ENCODE results near the gene DEFB132.

- TF ChIP-seq, protein P1, sequence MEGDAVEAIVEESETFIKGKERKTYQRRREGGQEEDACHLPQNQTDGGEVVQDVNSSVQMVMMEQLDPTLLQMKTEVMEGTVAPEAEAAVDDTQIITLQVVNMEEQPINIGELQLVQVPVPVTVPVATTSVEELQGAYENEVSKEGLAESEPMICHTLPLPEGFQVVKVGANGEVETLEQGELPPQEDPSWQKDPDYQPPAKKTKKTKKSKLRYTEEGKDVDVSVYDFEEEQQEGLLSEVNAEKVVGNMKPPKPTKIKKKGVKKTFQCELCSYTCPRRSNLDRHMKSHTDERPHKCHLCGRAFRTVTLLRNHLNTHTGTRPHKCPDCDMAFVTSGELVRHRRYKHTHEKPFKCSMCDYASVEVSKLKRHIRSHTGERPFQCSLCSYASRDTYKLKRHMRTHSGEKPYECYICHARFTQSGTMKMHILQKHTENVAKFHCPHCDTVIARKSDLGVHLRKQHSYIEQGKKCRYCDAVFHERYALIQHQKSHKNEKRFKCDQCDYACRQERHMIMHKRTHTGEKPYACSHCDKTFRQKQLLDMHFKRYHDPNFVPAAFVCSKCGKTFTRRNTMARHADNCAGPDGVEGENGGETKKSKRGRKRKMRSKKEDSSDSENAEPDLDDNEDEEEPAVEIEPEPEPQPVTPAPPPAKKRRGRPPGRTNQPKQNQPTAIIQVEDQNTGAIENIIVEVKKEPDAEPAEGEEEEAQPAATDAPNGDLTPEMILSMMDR (IDR thresholded peaks at IDR 0.05) = no peak
- TF ChIP-seq YY1 (IDR thresholded peaks at IDR 0.05; ENCODE audit: low read depth) (no peak), MXI1 (IDR thresholded peaks at IDR 0.05; ENCODE audit: low read depth, low read length) (no peak), SIN3A (IDR thresholded peaks at IDR 0.05; ENCODE audit: borderline replicate concordance, low read depth, low read length) (no peak), POLR2AphosphoS5 (IDR thresholded peaks at IDR 0.05; ENCODE audit: low read depth, low read length) (no peak), FOXM1 (IDR thresholded peaks at IDR 0.05; ENCODE audit: low read depth) (no peak), RCOR1 (IDR thresholded peaks at IDR 0.05; ENCODE audit: low read length) (no peak), RFX5 (IDR thresholded peaks at IDR 0.05; ENCODE audit: low read length) (no peak), TAF1 (IDR thresholded peaks at IDR 0.05; ENCODE audit: borderline replicate concordance, low read depth, low read length) (no peak), IRF3 (IDR thresholded peaks at IDR 0.05; ENCODE audit: low read depth, low read length) (no peak), EP300 (IDR thresholded peaks at IDR 0.05; ENCODE audit: borderline replicate concordance in 1 of 2, low read depth in 1 of 2, low read length in 1 of 2) (no peak), FOSL2 (IDR thresholded peaks at IDR 0.05; ENCODE audit: borderline replicate concordance, low read depth) (no peak)
- TF ChIP-seq, protein P2, sequence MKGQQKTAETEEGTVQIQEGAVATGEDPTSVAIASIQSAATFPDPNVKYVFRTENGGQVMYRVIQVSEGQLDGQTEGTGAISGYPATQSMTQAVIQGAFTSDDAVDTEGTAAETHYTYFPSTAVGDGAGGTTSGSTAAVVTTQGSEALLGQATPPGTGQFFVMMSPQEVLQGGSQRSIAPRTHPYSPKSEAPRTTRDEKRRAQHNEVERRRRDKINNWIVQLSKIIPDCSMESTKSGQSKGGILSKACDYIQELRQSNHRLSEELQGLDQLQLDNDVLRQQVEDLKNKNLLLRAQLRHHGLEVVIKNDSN (IDR thresholded peaks at IDR 0.05; ENCODE audit: borderline replicate concordance, low read depth) = no peak
- TF ChIP-seq, protein P3, sequence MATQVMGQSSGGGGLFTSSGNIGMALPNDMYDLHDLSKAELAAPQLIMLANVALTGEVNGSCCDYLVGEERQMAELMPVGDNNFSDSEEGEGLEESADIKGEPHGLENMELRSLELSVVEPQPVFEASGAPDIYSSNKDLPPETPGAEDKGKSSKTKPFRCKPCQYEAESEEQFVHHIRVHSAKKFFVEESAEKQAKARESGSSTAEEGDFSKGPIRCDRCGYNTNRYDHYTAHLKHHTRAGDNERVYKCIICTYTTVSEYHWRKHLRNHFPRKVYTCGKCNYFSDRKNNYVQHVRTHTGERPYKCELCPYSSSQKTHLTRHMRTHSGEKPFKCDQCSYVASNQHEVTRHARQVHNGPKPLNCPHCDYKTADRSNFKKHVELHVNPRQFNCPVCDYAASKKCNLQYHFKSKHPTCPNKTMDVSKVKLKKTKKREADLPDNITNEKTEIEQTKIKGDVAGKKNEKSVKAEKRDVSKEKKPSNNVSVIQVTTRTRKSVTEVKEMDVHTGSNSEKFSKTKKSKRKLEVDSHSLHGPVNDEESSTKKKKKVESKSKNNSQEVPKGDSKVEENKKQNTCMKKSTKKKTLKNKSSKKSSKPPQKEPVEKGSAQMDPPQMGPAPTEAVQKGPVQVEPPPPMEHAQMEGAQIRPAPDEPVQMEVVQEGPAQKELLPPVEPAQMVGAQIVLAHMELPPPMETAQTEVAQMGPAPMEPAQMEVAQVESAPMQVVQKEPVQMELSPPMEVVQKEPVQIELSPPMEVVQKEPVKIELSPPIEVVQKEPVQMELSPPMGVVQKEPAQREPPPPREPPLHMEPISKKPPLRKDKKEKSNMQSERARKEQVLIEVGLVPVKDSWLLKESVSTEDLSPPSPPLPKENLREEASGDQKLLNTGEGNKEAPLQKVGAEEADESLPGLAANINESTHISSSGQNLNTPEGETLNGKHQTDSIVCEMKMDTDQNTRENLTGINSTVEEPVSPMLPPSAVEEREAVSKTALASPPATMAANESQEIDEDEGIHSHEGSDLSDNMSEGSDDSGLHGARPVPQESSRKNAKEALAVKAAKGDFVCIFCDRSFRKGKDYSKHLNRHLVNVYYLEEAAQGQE (IDR thresholded peaks at IDR 0.05; ENCODE audit: low read depth, low read length) = no peak
Measured at GRCh38 chr20:278607-279571, 21.4 kb downstream of the DEFB132 start.
